ENCODE measurements around the gene KRTAP10-12. TPM values are rescaled to one million over a fixed set of nuclear protein-coding genes. Genes with fewer than 3 reads are reported as not detected.

Gene KRTAP10-12
- total RNA-seq, 1 experiment from 2014 or later, result not detected

DNA sequence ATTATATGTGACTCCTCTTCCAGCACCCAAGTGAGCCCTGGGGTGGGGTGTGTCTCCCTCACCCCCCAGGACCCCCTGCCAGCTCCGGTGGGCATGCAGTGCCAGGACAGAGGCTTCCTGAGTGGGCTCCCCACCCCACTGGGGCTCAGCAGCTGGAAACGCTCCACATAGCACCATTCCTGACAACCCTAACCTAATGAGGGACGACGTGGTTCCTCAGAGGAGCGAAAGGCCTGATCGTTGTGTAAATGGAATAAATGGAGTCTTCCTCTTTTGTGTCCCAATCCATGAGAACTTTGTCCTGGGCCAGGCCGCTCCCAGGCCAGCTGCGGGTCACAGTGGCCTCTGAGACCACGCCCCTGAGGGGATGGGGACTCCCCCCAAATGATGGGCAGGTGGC lies 16.2 kb downstream of the KRTAP10-12 start:
- H3K4me1 Mint-ChIP-seq (ENCODE audit: low read depth, unreplicated experiment), result peaks cover 7% of the 10 kb centered on the region
- intact Hi-C loops (cut with micrococcal nuclease; ENCODE audit: unreplicated experiment), result no loop called here
- BruUV-seq (replicated peaks), result no TSS peak
- TF ChIP-seq, protein P1, sequence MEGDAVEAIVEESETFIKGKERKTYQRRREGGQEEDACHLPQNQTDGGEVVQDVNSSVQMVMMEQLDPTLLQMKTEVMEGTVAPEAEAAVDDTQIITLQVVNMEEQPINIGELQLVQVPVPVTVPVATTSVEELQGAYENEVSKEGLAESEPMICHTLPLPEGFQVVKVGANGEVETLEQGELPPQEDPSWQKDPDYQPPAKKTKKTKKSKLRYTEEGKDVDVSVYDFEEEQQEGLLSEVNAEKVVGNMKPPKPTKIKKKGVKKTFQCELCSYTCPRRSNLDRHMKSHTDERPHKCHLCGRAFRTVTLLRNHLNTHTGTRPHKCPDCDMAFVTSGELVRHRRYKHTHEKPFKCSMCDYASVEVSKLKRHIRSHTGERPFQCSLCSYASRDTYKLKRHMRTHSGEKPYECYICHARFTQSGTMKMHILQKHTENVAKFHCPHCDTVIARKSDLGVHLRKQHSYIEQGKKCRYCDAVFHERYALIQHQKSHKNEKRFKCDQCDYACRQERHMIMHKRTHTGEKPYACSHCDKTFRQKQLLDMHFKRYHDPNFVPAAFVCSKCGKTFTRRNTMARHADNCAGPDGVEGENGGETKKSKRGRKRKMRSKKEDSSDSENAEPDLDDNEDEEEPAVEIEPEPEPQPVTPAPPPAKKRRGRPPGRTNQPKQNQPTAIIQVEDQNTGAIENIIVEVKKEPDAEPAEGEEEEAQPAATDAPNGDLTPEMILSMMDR (IDR thresholded peaks at IDR 0.05; ENCODE audit: insufficient read depth in 1 of 2, low read depth in 1 of 2, low read length in 1 of 2, severe bottlenecking in 1 of 2, unreplicated experiment in 1 of 2), result no peak
- Histone ChIP-seq H3K9me3 (no peaks in the 10 kb centered on the region), H3K27me3 (replicated peaks; ENCODE audit: control insufficient read depth, insufficient read depth, low read length) (no peaks in the 10 kb centered on the region), H3K36me3 (ENCODE audit: control insufficient read depth, insufficient read depth, low read length) (no peaks in the 10 kb centered on the region), H3K4me1 (peaks cover 6% of the 10 kb centered on the region; the same call in 1 of the 2 replicates), H3K4me3 (ENCODE audit: low read depth, low read length) (no peak overlapping the region)
- DNase-seq, result no peak
- peaks cover 9% of the 10 kb centered on the region for H3K27me3 Mint-ChIP-seq (ENCODE audit: insufficient read depth, unreplicated experiment)
- no peak overlapping the region for H3K4me3 Mint-ChIP-seq (ENCODE audit: unreplicated experiment)
- no peaks in the 10 kb centered on the region for H3K9me3 Mint-ChIP-seq (ENCODE audit: unreplicated experiment)
- ChIA-PET POLR2A (no interaction called here), CTCF (interaction anchor here (0.8 to 1.1 kb wide), 2 partner anchors 80 to 81 kb away, joined by 3 read pairs; no protein-coding TSS in a partner anchor)
- no peak overlapping the region for H3K27ac Mint-ChIP-seq (ENCODE audit: unreplicated experiment)
- H3K36me3 Mint-ChIP-seq (ENCODE audit: insufficient read depth, unreplicated experiment), result no peaks in the 10 kb centered on the region

DNA sequence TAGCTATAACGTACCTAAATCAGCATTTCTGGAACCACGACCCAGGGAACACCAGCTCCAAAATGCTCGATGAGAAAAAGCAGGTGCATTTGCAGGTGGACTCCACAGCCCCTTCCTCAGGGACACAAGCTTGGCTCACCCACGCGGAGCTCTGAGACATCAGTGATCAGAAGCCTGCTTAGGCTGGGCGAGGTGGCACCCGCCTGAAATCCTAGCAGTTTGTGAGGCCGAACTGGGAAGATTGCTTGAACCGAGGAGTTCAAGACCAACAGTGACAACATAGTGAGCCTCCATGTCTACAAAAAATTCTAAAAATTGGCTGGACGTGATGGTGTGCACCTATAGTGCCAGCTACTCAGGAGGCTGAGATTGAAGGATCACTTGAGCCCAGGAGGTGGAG lies 16.9 kb downstream of the KRTAP10-12 start:
- Mint-ChIP-seq H3K4me1 (ENCODE audit: low read depth, unreplicated experiment) (peaks cover 7% of the 10 kb centered on the region), H3K9me3 (ENCODE audit: unreplicated experiment) (no peaks in the 10 kb centered on the region), H3K27ac (ENCODE audit: unreplicated experiment) (no peak overlapping the region), H3K36me3 (ENCODE audit: insufficient read depth, unreplicated experiment) (no peaks in the 10 kb centered on the region), H3K27me3 (ENCODE audit: insufficient read depth, unreplicated experiment) (peaks cover 12% of the 10 kb centered on the region), H3K4me3 (ENCODE audit: unreplicated experiment) (no peak overlapping the region)
- no peaks in the 10 kb centered on the region for H3K9me3 ChIP-seq
- BruUV-seq (replicated peaks), result no TSS peak
- H3K4me1 ChIP-seq, result peaks cover 6% of the 10 kb centered on the region; the same call in 1 of the 2 replicates
- no peak for DNase-seq
- ChIA-PET POLR2A (no interaction called here), CTCF (interaction anchor here (0.8 to 1.1 kb wide), 2 partner anchors 79 to 80 kb away, joined by 3 read pairs; no protein-coding TSS in a partner anchor)
- TF ChIP-seq, protein P1 (IDR thresholded peaks at IDR 0.05; ENCODE audit: insufficient read depth in 1 of 2, low read depth in 1 of 2, low read length in 1 of 2, severe bottlenecking in 1 of 2, unreplicated experiment in 1 of 2), result no peak
- intact Hi-C loops (cut with micrococcal nuclease; ENCODE audit: unreplicated experiment), result no loop called here
- no peaks in the 10 kb centered on the region for H3K27me3 ChIP-seq (replicated peaks; ENCODE audit: control insufficient read depth, insufficient read depth, low read length)
- no peaks in the 10 kb centered on the region for H3K36me3 ChIP-seq (ENCODE audit: control insufficient read depth, insufficient read depth, low read length)
- H3K4me3 ChIP-seq (ENCODE audit: low read depth, low read length), result no peak overlapping the region

DNA sequence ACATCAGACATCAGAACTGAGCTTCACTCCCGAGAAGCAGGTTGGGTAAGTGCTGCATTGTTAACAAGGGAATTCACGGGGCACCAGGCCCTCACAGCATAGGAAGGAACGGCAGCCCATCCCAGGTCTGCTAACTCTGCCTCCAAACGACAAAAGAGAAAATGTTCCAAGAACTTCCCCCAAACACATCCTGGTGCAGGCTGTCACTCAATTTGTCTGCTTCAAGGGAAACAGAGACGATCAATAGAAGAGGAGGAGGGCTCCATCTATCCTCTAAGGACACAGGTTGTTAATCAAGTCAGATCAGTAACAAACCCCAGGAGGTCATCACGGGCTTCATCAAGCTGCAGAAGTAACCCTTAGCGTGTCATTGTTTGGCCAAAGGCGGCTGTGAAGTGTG lies 17.9 kb downstream of the KRTAP10-12 start:
- TF ChIP-seq, protein P1 (IDR thresholded peaks at IDR 0.05; ENCODE audit: insufficient read depth in 1 of 2, low read depth in 1 of 2, low read length in 1 of 2, severe bottlenecking in 1 of 2, unreplicated experiment in 1 of 2), result no peak
- DNase-seq, result no peak
- no peak overlapping the region for H3K27ac Mint-ChIP-seq (ENCODE audit: unreplicated experiment)
- ChIA-PET POLR2A (no interaction called here), CTCF (interaction anchor here (0.5 kb wide), 1 partner anchor 38 kb away, joined by 3 read pairs; no protein-coding TSS in a partner anchor)
- peaks cover 16% of the 10 kb centered on the region for H3K27me3 Mint-ChIP-seq (ENCODE audit: insufficient read depth, unreplicated experiment)
- no peak overlapping the region for H3K4me3 Mint-ChIP-seq (ENCODE audit: unreplicated experiment)
- BruUV-seq (replicated peaks), result no TSS peak
- intact Hi-C loops (cut with micrococcal nuclease; ENCODE audit: unreplicated experiment), result no loop called here
- no peaks in the 10 kb centered on the region for H3K36me3 Mint-ChIP-seq (ENCODE audit: insufficient read depth, unreplicated experiment)
- H3K4me3 ChIP-seq (ENCODE audit: low read depth, low read length), result no peak overlapping the region
- peaks cover 6% of the 10 kb centered on the region; the same call in 1 of the 2 replicates for H3K4me1 ChIP-seq
- H3K27me3 ChIP-seq (replicated peaks; ENCODE audit: control insufficient read depth, insufficient read depth, low read length), result no peaks in the 10 kb centered on the region
- H3K4me1 Mint-ChIP-seq (ENCODE audit: low read depth, unreplicated experiment), result peaks cover 7% of the 10 kb centered on the region
- no peaks in the 10 kb centered on the region for H3K9me3 ChIP-seq
- no peaks in the 10 kb centered on the region for H3K9me3 Mint-ChIP-seq (ENCODE audit: unreplicated experiment)
- no peaks in the 10 kb centered on the region for H3K36me3 ChIP-seq (ENCODE audit: control insufficient read depth, insufficient read depth, low read length)

All from Caco-2 (cell line).